Measurements from ENCODE around the gene HOXD9.

Gene HOXD9

GRCh38 chr2:176165370-176166050, 43.0 kb downstream of the HOXD9 start:
- no peak for DNase-seq (ENCODE audit: low read depth)

- no peak for DNase-seq (ENCODE audit: low read depth)
Observed at GRCh38 chr2:176166272-176166671, 43.8 kb downstream of the HOXD9 start.

DNA sequence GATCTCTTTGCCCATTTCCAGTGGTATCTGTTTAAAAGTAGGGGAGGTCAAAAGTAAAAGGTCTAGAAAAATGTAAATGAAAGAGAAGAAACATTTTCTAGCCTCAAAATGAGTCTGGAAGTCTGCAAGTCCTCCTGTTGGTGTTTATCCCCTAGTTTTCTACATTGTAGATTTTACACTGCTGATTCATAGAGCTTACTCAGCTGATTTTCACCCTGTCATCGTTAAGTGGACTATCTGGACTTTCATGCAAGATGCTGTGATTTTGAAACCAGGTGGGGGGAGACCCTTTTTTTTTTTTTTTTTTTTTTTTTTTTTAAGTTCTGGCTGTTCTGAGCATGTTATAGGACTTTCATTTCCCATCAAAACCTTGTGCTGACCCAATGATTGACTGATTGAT, 44.9 kb downstream of the HOXD9 start:
- DNase-seq (ENCODE audit: low read depth), result no peak

- no peak for DNase-seq (ENCODE audit: low read depth)
Observed at GRCh38 chr2:176169181-176169580, 46.7 kb downstream of the HOXD9 start.

DNA sequence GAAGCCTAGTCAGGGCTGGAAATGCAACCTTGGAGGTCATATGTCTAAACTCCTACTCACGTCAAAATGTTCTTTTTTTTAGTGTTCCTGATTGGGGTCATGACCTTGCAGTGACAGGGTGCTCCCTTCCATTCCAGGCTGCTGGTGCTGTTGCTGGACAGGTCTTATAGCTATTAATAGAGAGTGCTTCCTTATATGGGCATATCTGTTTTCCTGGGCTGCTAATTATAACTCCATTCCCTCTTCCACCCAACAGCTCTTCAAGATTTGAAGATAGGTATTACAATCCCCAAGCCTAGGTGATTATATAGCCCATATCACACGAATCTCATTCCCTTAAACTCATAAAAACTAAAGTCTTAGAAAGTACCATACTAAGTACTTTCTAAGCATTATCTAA, 47.2 kb downstream of the HOXD9 start:
- no peak for DNase-seq (ENCODE audit: low read depth)

DNA sequence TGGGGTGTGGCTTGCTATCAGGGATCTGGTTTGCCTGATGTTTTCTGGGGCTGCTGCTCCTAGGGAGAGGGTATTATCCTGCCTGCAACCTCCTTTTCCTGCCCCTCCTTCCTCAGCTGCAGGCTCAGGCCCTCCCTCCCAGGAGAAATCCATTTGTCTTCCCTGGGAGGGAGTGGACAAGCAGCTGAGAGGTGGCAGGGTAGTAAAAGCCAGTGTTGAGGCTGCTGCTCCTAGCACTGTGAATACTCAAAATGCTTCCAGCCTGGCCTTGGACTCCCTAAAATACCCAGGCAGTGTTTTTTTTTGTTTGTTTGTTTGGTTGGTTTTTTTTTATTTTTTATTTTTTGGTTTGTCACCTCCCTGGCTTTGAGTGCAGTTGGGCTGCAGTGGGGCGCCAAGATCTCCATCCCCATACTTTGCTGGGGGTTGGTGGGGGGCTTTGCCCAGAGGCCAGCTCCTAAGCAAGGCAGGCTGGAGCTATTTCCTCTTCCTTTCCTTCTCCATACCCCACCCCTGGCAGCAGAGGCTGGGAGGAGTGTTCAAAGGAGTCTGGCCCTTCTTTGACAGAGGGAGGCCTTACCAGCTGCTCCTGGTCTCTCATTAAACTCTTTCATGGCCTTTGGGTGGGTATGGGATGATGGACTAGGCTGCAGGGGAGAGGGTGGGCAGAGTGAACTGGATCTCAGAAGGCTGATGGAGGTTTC, 48.2 kb downstream of the HOXD9 start:
- no peak for DNase-seq (ENCODE audit: low read depth)

GRCh38 chr2:176171351-176172006, 49.0 kb downstream of the HOXD9 start:
- DNase-seq (ENCODE audit: low read depth), result no peak

DNA sequence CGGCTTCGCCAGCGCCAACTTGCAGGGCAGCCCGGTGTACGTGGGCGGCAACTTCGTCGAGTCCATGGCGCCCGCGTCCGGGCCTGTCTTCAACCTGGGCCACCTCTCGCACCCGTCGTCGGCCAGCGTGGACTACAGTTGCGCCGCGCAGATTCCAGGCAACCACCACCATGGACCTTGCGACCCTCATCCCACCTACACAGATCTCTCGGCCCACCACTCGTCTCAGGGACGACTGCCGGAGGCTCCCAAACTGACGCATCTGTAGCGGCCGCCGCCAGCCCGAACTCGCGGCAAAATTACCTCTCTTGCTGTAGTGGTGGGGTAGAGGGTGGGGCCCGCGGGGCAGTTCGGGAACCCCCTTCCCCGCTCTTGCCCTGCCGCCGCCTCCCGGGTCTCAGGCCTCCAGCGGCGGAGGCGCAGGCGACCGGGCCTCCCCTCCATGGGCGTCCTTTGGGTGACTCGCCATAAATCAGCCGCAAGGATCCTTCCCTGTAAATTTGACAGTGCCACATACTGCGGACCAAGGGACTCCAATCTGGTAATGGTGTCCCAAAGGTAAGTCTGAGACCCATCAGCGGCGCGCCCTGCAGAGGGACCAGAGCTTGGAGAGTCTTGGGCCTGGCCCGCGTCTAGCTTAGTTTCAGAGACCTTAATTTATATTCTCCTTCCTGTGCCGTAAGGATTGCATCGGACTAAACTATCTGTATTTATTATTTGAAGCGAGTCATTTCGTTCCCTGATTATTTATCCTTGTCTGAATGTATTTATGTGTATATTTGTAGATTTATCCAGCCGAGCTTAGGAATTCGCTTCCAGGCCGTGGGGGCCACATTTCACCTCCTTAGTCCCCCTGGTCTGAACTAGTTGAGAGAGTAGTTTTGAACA, 49.7 kb downstream of the HOXD9 start:
- no peak for DNase-seq (ENCODE audit: low read depth)

DNA sequence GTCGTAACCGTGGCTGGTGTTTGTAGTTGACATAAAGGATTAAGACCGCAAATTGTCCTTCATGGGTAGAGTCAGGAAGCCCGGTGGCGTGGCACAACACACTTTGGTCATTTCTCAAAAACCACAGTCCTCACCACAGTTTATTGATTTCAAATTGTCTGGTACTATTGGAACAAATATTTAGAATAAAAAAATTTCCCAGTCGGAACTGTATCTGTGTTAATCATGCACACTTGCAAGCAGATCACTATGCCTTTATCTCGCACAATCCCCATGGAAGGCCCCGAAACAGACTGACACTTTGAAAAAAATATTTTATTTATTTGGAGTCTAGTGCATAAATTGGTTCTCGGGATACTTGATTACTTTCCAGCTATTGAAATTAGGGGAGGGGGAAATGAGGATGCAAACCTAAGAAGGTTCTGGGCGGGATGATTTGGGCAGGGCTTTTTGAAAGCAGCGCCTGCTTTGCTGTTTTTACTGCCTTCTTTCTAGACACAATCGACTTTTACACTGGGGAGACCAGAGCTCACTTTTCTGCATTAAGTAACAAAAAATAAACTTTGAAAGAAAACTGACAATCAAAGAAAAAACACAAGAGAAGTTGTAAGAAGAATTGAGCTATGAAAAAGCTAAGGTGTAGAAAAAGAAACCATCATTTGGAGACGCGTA, 50.5 kb downstream of the HOXD9 start:
- no peak for DNase-seq (ENCODE audit: low read depth)

- no peak for DNase-seq (ENCODE audit: low read depth)
Observed at GRCh38 chr2:176173567-176174381, 51.3 kb downstream of the HOXD9 start.

DNA sequence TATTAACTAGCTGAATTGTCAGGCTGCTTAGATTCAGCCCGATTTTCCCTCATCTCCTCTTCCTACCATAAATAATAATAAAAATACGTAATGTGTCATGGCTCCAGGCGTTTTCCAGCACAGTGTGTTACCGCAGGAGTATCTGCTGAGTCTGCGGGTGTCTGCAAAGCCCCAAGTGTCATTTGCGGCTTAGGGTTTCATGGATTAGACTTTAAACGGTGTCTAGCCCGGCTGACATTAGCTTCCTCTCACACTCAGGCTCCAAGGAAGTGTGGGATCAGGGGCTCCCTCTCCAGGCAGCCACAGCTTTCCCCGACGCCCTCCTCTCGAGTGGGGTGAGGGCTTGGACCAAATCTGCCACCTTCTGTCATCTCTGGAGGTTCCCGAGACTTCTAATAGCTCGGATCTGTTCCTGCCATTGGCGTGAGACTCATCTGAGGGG, 51.9 kb downstream of the HOXD9 start:
- no peak for DNase-seq (ENCODE audit: low read depth)

Measured in HS-27A (cell line).